Mucosa of descending colon (tissue), 3 donors: ENCODE results near the gene EMP2. TPM values are rescaled to one million over a fixed set of nuclear protein-coding genes. Genes with fewer than 3 reads are reported as not detected.
"Not testable (repeated sequence)": the region's sequence is repeated elsewhere in the genome, so short reads cannot be mapped to it uniquely, and the experiment has no call there.

Experiments used
- ATAC-seq: fragments of 200-7000 bp; cut with Tn5 transposase; one replicate; pipeline ENCODE4 v1.9.1; 2020; ENCODE audit warnings: mild to moderate bottlenecking, moderate library complexity
- DNase-seq, 3 donors: peaks; one replicate each; pipeline ENCODE4 v3.0.0-alpha.2; 2020
- H3K36me3 ChIP-seq: fragments of 200-600 bp; one replicate; pipeline ENCODE4 v1.8.0; 2021; ENCODE audit warnings: low read depth, mild to moderate bottlenecking
- H3K4me1 ChIP-seq: fragments of 200-600 bp; one replicate; pipeline ENCODE4 v1.8.0; 2021; ENCODE audit warnings: low read depth, mild to moderate bottlenecking
- H3K4me3 ChIP-seq: fragments of 200-600 bp; one replicate; pipeline ENCODE4 v1.8.0; 2021; ENCODE audit warnings: mild to moderate bottlenecking
- H3K9me3 ChIP-seq: fragments of 200-600 bp; one replicate; pipeline ENCODE4 v1.8.0; 2021; ENCODE audit warnings: mild to moderate bottlenecking
- CTCF ChIP-seq: fragments of 200-600 bp; IDR thresholded peaks from one replicate; pipeline ENCODE4 v1.8.0; 2022; ENCODE audit warnings: antibody characterized with exemption, mild to moderate bottlenecking
- intact Hi-C, 2 donors: fragments of 100-400 bp; cut with DNase I in 1 of 2; cut with micrococcal nuclease in 1 of 2; formaldehyde crosslinking; loops; one replicate each; pipeline versions ENCODE4 v1.11.0 to v1.11.1; 2022; cut with DNase I, micrococcal nuclease
- total RNA-seq, 3 donors: library from RNA; stranded (reverse); fragmentation: NEBNext Ultra II Directional in 2 of 3; extraction: Animal tissue kit (Norgen Biotek cat#: 25700) in 2 of 3; gene quantifications; one replicate each; pipeline versions ENCODE4 v1.2.1 to v1.2.4, GENCODE V29; 2021 to 2023
- donor health status: DM: no; HTN: no; CAD: no; lungs with moderate emphysema.
- donor health status: DM: no; HTN: no; CAD: no.
- donor health status: DM: no; HTN: yes; CAD: no.

The EMP2 gene
- total RNA-seq, 3 donors from 2014 or later = 73.0 to 92.9 (median 84.3) TPM

- no peak for TF ChIP-seq CTCF
- H3K4me1 ChIP-seq = no peaks in the 10 kb centered on the region
- no peaks in the 10 kb centered on the region for H3K36me3 ChIP-seq
- no peak for DNase-seq
- ATAC-seq = no peak
- no peak overlapping the region for H3K4me3 ChIP-seq
- intact Hi-C loops = no loop called here
- H3K9me3 ChIP-seq = no peaks in the 10 kb centered on the region
These were observed 44.9 kb downstream of the EMP2 start for GRCh38 chr16:10535461-10535860.

- H3K4me1 ChIP-seq = no peaks in the 10 kb centered on the region
- H3K9me3 ChIP-seq = no peaks in the 10 kb centered on the region
- ATAC-seq (no peak), DNase-seq (no peak)
- no peak overlapping the region for H3K4me3 ChIP-seq
- intact Hi-C loops = no loop called here
- no peaks in the 10 kb centered on the region for H3K36me3 ChIP-seq
- no peak for TF ChIP-seq CTCF
These were observed 45.6 kb downstream of the EMP2 start for GRCh38 chr16:10534748-10535147.

GRCh38 chr16:10533612-10534011, 46.8 kb downstream of the EMP2 start:
- H3K4me1 ChIP-seq, ATAC-seq, intact Hi-C loops, DNase-seq, H3K4me3 ChIP-seq, H3K36me3 ChIP-seq, H3K9me3 ChIP-seq: not testable (repeated sequence)

GRCh38 chr16:10531582-10531981, 48.8 kb downstream of the EMP2 start:
- no peak for DNase-seq
- no peaks in the 10 kb centered on the region for H3K4me1 ChIP-seq
- H3K36me3 ChIP-seq = no peaks in the 10 kb centered on the region
- TF ChIP-seq CTCF = no peak
- no peak for ATAC-seq
- H3K9me3 ChIP-seq = no peaks in the 10 kb centered on the region
- H3K4me3 ChIP-seq = no peak overlapping the region
- intact Hi-C loops = no loop called here

GRCh38 chr16:10530685-10531084, 49.7 kb downstream of the EMP2 start:
- intact Hi-C loops = no loop called here
- DNase-seq = no peak
- Histone ChIP-seq H3K4me1 (no peaks in the 10 kb centered on the region), H3K4me3 (no peak overlapping the region), H3K9me3 (no peaks in the 10 kb centered on the region), H3K36me3 (no peaks in the 10 kb centered on the region)
- no peak for ATAC-seq
- TF ChIP-seq CTCF = no peak

GRCh38 chr16:10529895-10530669, 50.3 kb downstream of the EMP2 start:
- no peaks in the 10 kb centered on the region for H3K4me1 ChIP-seq
- ATAC-seq (no peak), DNase-seq (no peak)
- no peak for TF ChIP-seq CTCF
- no peaks in the 10 kb centered on the region for H3K36me3 ChIP-seq
- intact Hi-C loops = no loop called here
- H3K9me3 ChIP-seq = no peaks in the 10 kb centered on the region
- no peak overlapping the region for H3K4me3 ChIP-seq
